Activated CD4-positive, alpha-beta T cell treated with anti-CD3 and anti-CD28 coated beads for 24 hours (primary cell): ENCODE data around the gene TXK.

ENCODE experiments used
- DNase-seq, 2 donors: peaks; one replicate each; pipeline ENCODE4 v3.0.0-alpha.2; 2020; ENCODE audit warnings: low read depth in 2 of 2

The TXK gene

GRCh38 chr4:48021100-48021499 lies 113.0 kb downstream of the TXK start:
- no peak for DNase-seq

- no peak for DNase-seq
Measured at GRCh38 chr4:48018112-48018511, 115.9 kb downstream of the TXK start.

DNA sequence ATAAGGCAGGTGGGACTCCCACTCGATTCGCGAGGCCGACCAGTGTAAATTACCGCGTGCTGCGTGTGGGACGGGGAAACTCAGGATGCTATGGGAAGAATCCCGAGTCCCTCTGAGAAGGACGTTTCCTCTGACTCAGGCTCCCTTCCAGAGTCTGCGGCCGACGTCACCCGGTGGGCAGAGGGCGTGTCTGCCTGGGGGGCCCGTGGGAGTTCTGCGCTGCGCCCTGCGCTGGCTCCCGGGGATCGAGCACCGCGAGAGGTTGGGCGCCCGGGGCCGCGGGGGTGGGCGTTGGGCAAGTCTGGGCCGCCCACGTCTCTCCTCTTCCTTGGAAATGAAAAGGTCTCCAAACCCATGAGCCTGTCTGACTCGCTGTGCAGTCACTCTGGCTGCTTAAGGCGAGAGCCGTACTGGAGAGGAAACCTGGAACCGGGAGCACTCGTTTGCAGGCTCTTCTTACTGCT lies 116.9 kb downstream of the TXK start:
- DNase-seq, result peak; percentile 27 to 45
